ENCODE measurements around the gene HS3ST4. TPM values are rescaled to one million over a fixed set of nuclear protein-coding genes. Genes with fewer than 3 reads are reported as not detected.

HS3ST4 gene
- total and polyA plus RNA-seq, 2 donors (not counting 1 experiment from before 2014, with no cell fraction given): not detected

GRCh38 chr16:25783226-25783625, 91.5 kb downstream of the HS3ST4 start:
- Histone ChIP-seq H3K4me1 (ENCODE audit: control insufficient read depth, extremely low read depth, insufficient read depth, low read length) (no peaks in the 10 kb centered on the region), H3K27ac (ENCODE audit: insufficient read depth, low read length) (no peak overlapping the region), H3K79me2 (ENCODE audit: control insufficient read depth, insufficient read depth, low read length) (no peaks in the 10 kb centered on the region), H3K9ac (ENCODE audit: insufficient read depth, low read length) (no peak overlapping the region), H3K27me3 (ENCODE audit: control insufficient read depth, insufficient read depth, low read length) (no peaks in the 10 kb centered on the region), H3K4me2 (ENCODE audit: extremely low read depth, insufficient read depth, low read length) (no peak overlapping the region), H3K9me3 (ENCODE audit: control insufficient read depth, insufficient read depth, low read depth, low read length) (no peaks in the 10 kb centered on the region), H4K20me1 (ENCODE audit: control insufficient read depth, extremely low read depth, insufficient read depth, low read length) (no peaks in the 10 kb centered on the region), H3K36me3 (ENCODE audit: control insufficient read depth, insufficient read depth, low read length) (no peaks in the 10 kb centered on the region), H2AFZ (ENCODE audit: low read length) (no peak overlapping the region), H3K4me3 (replicated peaks in 1 of 4; ENCODE audit: control extremely low read depth in 1 of 4, insufficient read depth in 1 of 4, low read depth in 3 of 4, low read length in 4 of 4) (no peak overlapping the region)
- TF ChIP-seq EZH2 (IDR thresholded peaks at IDR 0.05; ENCODE audit: low read length, missing control alignments) (no peak), CTCF (conservative IDR thresholded peaks at IDR 0.05 in 1 of 2, IDR thresholded peaks at IDR 0.05 in 1 of 2; ENCODE audit: low read depth in 1 of 2, low read length in 2 of 2) (no peak)
- DNase-seq (ENCODE audit: low read depth in 2 of 2): no peak

- Histone ChIP-seq H3K4me3 (replicated peaks in 1 of 4; ENCODE audit: control extremely low read depth in 1 of 4, insufficient read depth in 1 of 4, low read depth in 3 of 4, low read length in 4 of 4) (no peak overlapping the region), H3K27me3 (ENCODE audit: control insufficient read depth, insufficient read depth, low read length) (no peaks in the 10 kb centered on the region), H3K9ac (ENCODE audit: insufficient read depth, low read length) (no peak overlapping the region), H3K4me1 (ENCODE audit: control insufficient read depth, extremely low read depth, insufficient read depth, low read length) (no peaks in the 10 kb centered on the region), H3K36me3 (ENCODE audit: control insufficient read depth, insufficient read depth, low read length) (no peaks in the 10 kb centered on the region), H3K79me2 (ENCODE audit: control insufficient read depth, insufficient read depth, low read length) (no peaks in the 10 kb centered on the region), H2AFZ (ENCODE audit: low read length) (no peak overlapping the region), H3K9me3 (ENCODE audit: control insufficient read depth, insufficient read depth, low read depth, low read length) (no peaks in the 10 kb centered on the region), H4K20me1 (ENCODE audit: control insufficient read depth, extremely low read depth, insufficient read depth, low read length) (no peaks in the 10 kb centered on the region), H3K4me2 (ENCODE audit: extremely low read depth, insufficient read depth, low read length) (no peak overlapping the region), H3K27ac (ENCODE audit: insufficient read depth, low read length) (no peak overlapping the region)
- TF ChIP-seq CTCF (conservative IDR thresholded peaks at IDR 0.05 in 1 of 2, IDR thresholded peaks at IDR 0.05 in 1 of 2; ENCODE audit: low read depth in 1 of 2, low read length in 2 of 2) (no peak), EZH2 (IDR thresholded peaks at IDR 0.05; ENCODE audit: low read length, missing control alignments) (no peak)
- no peak for DNase-seq (ENCODE audit: low read depth in 2 of 2)
Observed at GRCh38 chr16:25785361-25785760, 93.6 kb downstream of the HS3ST4 start.

GRCh38 chr16:25786748-25787147, 95.0 kb downstream of the HS3ST4 start:
- H4K20me1 ChIP-seq (ENCODE audit: control insufficient read depth, extremely low read depth, insufficient read depth, low read length): no peaks in the 10 kb centered on the region
- no peak overlapping the region for H2AFZ ChIP-seq (ENCODE audit: low read length)
- no peaks in the 10 kb centered on the region for H3K27me3 ChIP-seq (ENCODE audit: control insufficient read depth, insufficient read depth, low read length)
- TF ChIP-seq EZH2 (IDR thresholded peaks at IDR 0.05; ENCODE audit: low read length, missing control alignments) (no peak), CTCF (conservative IDR thresholded peaks at IDR 0.05 in 1 of 2, IDR thresholded peaks at IDR 0.05 in 1 of 2; ENCODE audit: low read depth in 1 of 2, low read length in 2 of 2) (no peak)
- H3K36me3 ChIP-seq (ENCODE audit: control insufficient read depth, insufficient read depth, low read length): no peaks in the 10 kb centered on the region
- no peak overlapping the region for H3K9ac ChIP-seq (ENCODE audit: insufficient read depth, low read length)
- H3K9me3 ChIP-seq (ENCODE audit: control insufficient read depth, insufficient read depth, low read depth, low read length): no peaks in the 10 kb centered on the region
- H3K79me2 ChIP-seq (ENCODE audit: control insufficient read depth, insufficient read depth, low read length): no peaks in the 10 kb centered on the region
- no peak for DNase-seq (ENCODE audit: low read depth in 2 of 2)
- no peak overlapping the region for H3K4me3 ChIP-seq (replicated peaks in 1 of 4; ENCODE audit: control extremely low read depth in 1 of 4, insufficient read depth in 1 of 4, low read depth in 3 of 4, low read length in 4 of 4)
- no peak overlapping the region for H3K27ac ChIP-seq (ENCODE audit: insufficient read depth, low read length)
- no peak overlapping the region for H3K4me2 ChIP-seq (ENCODE audit: extremely low read depth, insufficient read depth, low read length)
- no peaks in the 10 kb centered on the region for H3K4me1 ChIP-seq (ENCODE audit: control insufficient read depth, extremely low read depth, insufficient read depth, low read length)
